ENCODE measurements around the gene GABRB1.

Gene GABRB1

GRCh38 chr4:47462799-47463234, 431.4 kb downstream of the GABRB1 start:
- Histone ChIP-seq H3K4me3 (ENCODE audit: low read length in 2 of 2) (peak overlapping the region; percentile 71 to 86), H3K9ac (ENCODE audit: low read length in 2 of 2) (peak overlapping the region; percentile 73 to 87), H3K27ac (ENCODE audit: low read length) (peak overlapping the region; percentile 46), H3K36me3 (ENCODE audit: control insufficient read depth in 2 of 2, insufficient read depth in 2 of 2, low read length in 2 of 2) (peaks cover 0 to 5% of the 10 kb centered on the region in 2 donors), H3K4me1 (ENCODE audit: control insufficient read depth, insufficient read depth, low read length) (peaks cover 3% of the 10 kb centered on the region), H3K9me3 (ENCODE audit: control insufficient read depth in 2 of 2, low read length in 2 of 2) (no peaks in the 10 kb centered on the region), H3K27me3 (ENCODE audit: control insufficient read depth in 1 of 2, insufficient read depth in 2 of 2, low read length in 2 of 2) (no peaks in the 10 kb centered on the region)

- peak within 1 kb of the TSS; percentile 73 to 87 for H3K9ac ChIP-seq (ENCODE audit: low read length in 2 of 2)
- H3K4me3 ChIP-seq (ENCODE audit: low read length in 2 of 2) = peak within 1 kb of the TSS; percentile 71 to 86
- H3K27me3 ChIP-seq (ENCODE audit: control insufficient read depth in 1 of 2, insufficient read depth in 2 of 2, low read length in 2 of 2) = no peaks in the 10 kb centered on the region
- peaks cover 0 to 5% of the 10 kb centered on the region in 2 donors for H3K36me3 ChIP-seq (ENCODE audit: control insufficient read depth in 2 of 2, insufficient read depth in 2 of 2, low read length in 2 of 2)
- no peaks in the 10 kb centered on the region for H3K9me3 ChIP-seq (ENCODE audit: control insufficient read depth in 2 of 2, low read length in 2 of 2)
- H3K4me1 ChIP-seq (ENCODE audit: control insufficient read depth, insufficient read depth, low read length) = peaks cover 3% of the 10 kb centered on the region
- peak within 1 kb of the TSS; percentile 46 for H3K27ac ChIP-seq (ENCODE audit: low read length)
Observed at GRCh38 chr4:47463235-47463956, 432.0 kb downstream of the GABRB1 start, which contains the start of gene COMMD8. Gene COMMD8 (minus strand): TSS chr4:47463702. CDS start chr4:47463651, 51 bp downstream.

GRCh38 chr4:47465004-47465403, 433.6 kb downstream of the GABRB1 start:
- Histone ChIP-seq H3K9me3 (ENCODE audit: control insufficient read depth in 2 of 2, low read length in 2 of 2) (no peaks in the 10 kb centered on the region), H3K9ac (ENCODE audit: low read length in 2 of 2) (no peak overlapping the region), H3K4me1 (ENCODE audit: control insufficient read depth, insufficient read depth, low read length) (peaks cover 3% of the 10 kb centered on the region), H3K4me3 (ENCODE audit: low read length in 2 of 2) (no peak overlapping the region), H3K27ac (ENCODE audit: low read length) (no peak overlapping the region), H3K27me3 (ENCODE audit: control insufficient read depth in 1 of 2, insufficient read depth in 2 of 2, low read length in 2 of 2) (no peaks in the 10 kb centered on the region), H3K36me3 (ENCODE audit: control insufficient read depth in 2 of 2, insufficient read depth in 2 of 2, low read length in 2 of 2) (no peaks in the 10 kb centered on the region)

GRCh38 chr4:47466056-47466785, 434.9 kb downstream of the GABRB1 start:
- Histone ChIP-seq H3K36me3 (ENCODE audit: control insufficient read depth in 2 of 2, insufficient read depth in 2 of 2, low read length in 2 of 2) (no peaks in the 10 kb centered on the region), H3K4me1 (ENCODE audit: control insufficient read depth, insufficient read depth, low read length) (peaks cover 3% of the 10 kb centered on the region), H3K9ac (ENCODE audit: low read length in 2 of 2) (no peak overlapping the region), H3K27me3 (ENCODE audit: control insufficient read depth in 1 of 2, insufficient read depth in 2 of 2, low read length in 2 of 2) (no peaks in the 10 kb centered on the region), H3K27ac (ENCODE audit: low read length) (no peak overlapping the region), H3K4me3 (ENCODE audit: low read length in 2 of 2) (no peak overlapping the region), H3K9me3 (ENCODE audit: control insufficient read depth in 2 of 2, low read length in 2 of 2) (no peaks in the 10 kb centered on the region)

- Histone ChIP-seq H3K27me3 (ENCODE audit: control insufficient read depth in 1 of 2, insufficient read depth in 2 of 2, low read length in 2 of 2) (no peaks in the 10 kb centered on the region), H3K36me3 (ENCODE audit: control insufficient read depth in 2 of 2, insufficient read depth in 2 of 2, low read length in 2 of 2) (no peaks in the 10 kb centered on the region), H3K27ac (ENCODE audit: low read length) (no peak overlapping the region), H3K4me1 (ENCODE audit: control insufficient read depth, insufficient read depth, low read length) (no peaks in the 10 kb centered on the region), H3K9ac (ENCODE audit: low read length in 2 of 2) (no peak overlapping the region), H3K4me3 (ENCODE audit: low read length in 2 of 2) (no peak overlapping the region), H3K9me3 (ENCODE audit: control insufficient read depth in 2 of 2, low read length in 2 of 2) (no peaks in the 10 kb centered on the region)
Observed at GRCh38 chr4:47468706-47469365, 437.5 kb downstream of the GABRB1 start.

- Histone ChIP-seq H3K36me3 (ENCODE audit: control insufficient read depth in 2 of 2, insufficient read depth in 2 of 2, low read length in 2 of 2) (no peaks in the 10 kb centered on the region), H3K4me1 (ENCODE audit: control insufficient read depth, insufficient read depth, low read length) (no peaks in the 10 kb centered on the region), H3K4me3 (ENCODE audit: low read length in 2 of 2) (no peak overlapping the region), H3K9me3 (ENCODE audit: control insufficient read depth in 2 of 2, low read length in 2 of 2) (no peaks in the 10 kb centered on the region), H3K9ac (ENCODE audit: low read length in 2 of 2) (no peak overlapping the region), H3K27ac (ENCODE audit: low read length) (no peak overlapping the region), H3K27me3 (ENCODE audit: control insufficient read depth in 1 of 2, insufficient read depth in 2 of 2, low read length in 2 of 2) (no peaks in the 10 kb centered on the region)
Observed at GRCh38 chr4:47469951-47470350, 438.6 kb downstream of the GABRB1 start.

- H3K9ac ChIP-seq (ENCODE audit: low read length in 2 of 2) = no peak overlapping the region
- H3K27ac ChIP-seq (ENCODE audit: low read length) = no peak overlapping the region
- no peaks in the 10 kb centered on the region for H3K27me3 ChIP-seq (ENCODE audit: control insufficient read depth in 1 of 2, insufficient read depth in 2 of 2, low read length in 2 of 2)
- H3K9me3 ChIP-seq (ENCODE audit: control insufficient read depth in 2 of 2, low read length in 2 of 2) = no peaks in the 10 kb centered on the region
- H3K4me3 ChIP-seq (ENCODE audit: low read length in 2 of 2) = no peak overlapping the region
- no peaks in the 10 kb centered on the region for H3K4me1 ChIP-seq (ENCODE audit: control insufficient read depth, insufficient read depth, low read length)
- H3K36me3 ChIP-seq (ENCODE audit: control insufficient read depth in 2 of 2, insufficient read depth in 2 of 2, low read length in 2 of 2) = no peaks in the 10 kb centered on the region
Observed at GRCh38 chr4:47471064-47471463, 439.7 kb downstream of the GABRB1 start.

- Histone ChIP-seq H3K27ac (ENCODE audit: low read length) (no peak overlapping the region), H3K9me3 (ENCODE audit: control insufficient read depth in 2 of 2, low read length in 2 of 2) (no peaks in the 10 kb centered on the region), H3K4me3 (ENCODE audit: low read length in 2 of 2) (no peak overlapping the region), H3K36me3 (ENCODE audit: control insufficient read depth in 2 of 2, insufficient read depth in 2 of 2, low read length in 2 of 2) (no peaks in the 10 kb centered on the region), H3K9ac (ENCODE audit: low read length in 2 of 2) (no peak overlapping the region), H3K27me3 (ENCODE audit: control insufficient read depth in 1 of 2, insufficient read depth in 2 of 2, low read length in 2 of 2) (no peaks in the 10 kb centered on the region), H3K4me1 (ENCODE audit: control insufficient read depth, insufficient read depth, low read length) (no peaks in the 10 kb centered on the region)
Observed at GRCh38 chr4:47471591-47471990, 440.2 kb downstream of the GABRB1 start.

- Histone ChIP-seq H3K36me3 (ENCODE audit: control insufficient read depth in 2 of 2, insufficient read depth in 2 of 2, low read length in 2 of 2) (no peaks in the 10 kb centered on the region), H3K27ac (ENCODE audit: low read length) (no peak overlapping the region), H3K4me1 (ENCODE audit: control insufficient read depth, insufficient read depth, low read length) (no peaks in the 10 kb centered on the region), H3K4me3 (ENCODE audit: low read length in 2 of 2) (no peak overlapping the region), H3K27me3 (ENCODE audit: control insufficient read depth in 1 of 2, insufficient read depth in 2 of 2, low read length in 2 of 2) (no peaks in the 10 kb centered on the region), H3K9me3 (ENCODE audit: control insufficient read depth in 2 of 2, low read length in 2 of 2) (no peaks in the 10 kb centered on the region), H3K9ac (ENCODE audit: low read length in 2 of 2) (no peak overlapping the region)
Observed at GRCh38 chr4:47473141-47473750, 441.9 kb downstream of the GABRB1 start.

- Histone ChIP-seq H3K27ac (ENCODE audit: low read length) (no peak overlapping the region), H3K36me3 (ENCODE audit: control insufficient read depth in 2 of 2, insufficient read depth in 2 of 2, low read length in 2 of 2) (no peaks in the 10 kb centered on the region), H3K4me1 (ENCODE audit: control insufficient read depth, insufficient read depth, low read length) (no peaks in the 10 kb centered on the region), H3K9me3 (ENCODE audit: control insufficient read depth in 2 of 2, low read length in 2 of 2) (no peaks in the 10 kb centered on the region), H3K4me3 (ENCODE audit: low read length in 2 of 2) (no peak overlapping the region), H3K9ac (ENCODE audit: low read length in 2 of 2) (no peak overlapping the region), H3K27me3 (ENCODE audit: control insufficient read depth in 1 of 2, insufficient read depth in 2 of 2, low read length in 2 of 2) (no peaks in the 10 kb centered on the region)
Observed at GRCh38 chr4:47474799-47475198, 443.4 kb downstream of the GABRB1 start.
